HCT116 (cell line): ENCODE measurements around the gene SYNJ2. TPM values are rescaled to one million over a fixed set of nuclear protein-coding genes. Genes with fewer than 3 reads are reported as not detected.

Experiments
- ATAC-seq: fragments of 200-7000 bp; cut with Tn5 transposase; 2 replicates; pipeline ENCODE4 v1.9.1; 2020; ENCODE audit warnings: mild to moderate bottlenecking, moderate library complexity
- BruUV-seq: library from RNA; stranded (reverse); fragments of 400-500 nt; replicated peaks from 2 replicates; lab custom pipeline; 2021; lab: Mats Ljungman, UMichigan
- CTCF ChIA-PET: fragments of 300-600 bp; sonication (Branson Sonifier 250); formaldehyde crosslinking; loops from one replicate; lab custom pipeline; 2021; ENCODE audit warnings: antibody characterized with exemption; lab: Charles Lee
- POLR2A ChIA-PET: fragments of 300-600, 350-600 bp; sonication (Branson Sonifier 250); formaldehyde crosslinking; loops from one replicate; lab custom pipeline; 2021; ENCODE audit warnings: antibody characterized with exemption; lab: Charles Lee
- RAD21 ChIA-PET, 2 experiments: fragments of 300-600 bp; sonication (Branson Sonifier 250); formaldehyde crosslinking; loops; one replicate each; lab custom pipeline; 2023; ENCODE audit warnings: low total read pairs in 2 of 2; ENCODE audit not compliant: uncharacterized antibody in 2 of 2, unreplicated experiment in 2 of 2, low non-redundant PET in 1 of 2; lab: Charles Lee
- DNase-seq: peaks from one replicate; pipeline ENCODE4 v3.0.0-alpha.2; 2010; ENCODE audit warnings: low read depth, low spot score
- H2AFZ ChIP-seq: fragments of 200-600 bp; shearing (Covaris generic), sonication (generic); 2 replicates; pipeline ENCODE4 v1.6.1; 2017; ENCODE audit warnings: low read depth, mixed run types, mixed read lengths, antibody characterized with exemption, low read length; ENCODE audit not compliant: poor library complexity, severe bottlenecking
- H3K27ac ChIP-seq: 2 replicates; pipeline ENCODE4 v1.5.1; 2012; ENCODE audit warnings: low read depth, low read length
- H3K27me3 ChIP-seq: fragments of 200-600 bp; sonication (generic); 2 replicates; pipeline ENCODE4 v1.6.1; 2016; ENCODE audit warnings: mixed run types, low read length, mixed read lengths; ENCODE audit not compliant: insufficient read depth
- H3K36me3 ChIP-seq, 2 experiments: fragments of 200-500 bp in 1 of 2; fragments of 200-600 bp in 1 of 2; sonication (Bioruptor generic) in 1 of 2; sonication (generic) in 1 of 2; 2 replicates each; pipeline versions ENCODE4 v1.5.1 to v1.6.1; 2014 to 2016; ENCODE audit warnings: low read length in 2 of 2, inconsistent platforms in 1 of 2, mixed read lengths in 1 of 2, mixed run types in 1 of 2; ENCODE audit not compliant: insufficient read depth in 2 of 2, control insufficient read depth in 1 of 2
- H3K4me1 ChIP-seq, 2 experiments: fragments of 200-600 bp in 1 of 2; sonication (generic) in 1 of 2; 2 replicates each; pipeline versions ENCODE4 v1.5.1 to v1.6.1; 2012 to 2017; ENCODE audit warnings: low read length in 2 of 2, inconsistent platforms in 1 of 2, mild to moderate bottlenecking in 1 of 2, mixed read lengths in 1 of 2, mixed run types in 1 of 2, moderate library complexity in 1 of 2; ENCODE audit not compliant: insufficient read depth in 2 of 2, control insufficient read depth in 1 of 2
- H3K4me2 ChIP-seq: fragments of 200-600 bp; sonication (generic); 2 replicates; pipeline ENCODE4 v1.6.1; 2017; ENCODE audit warnings: mixed run types, low read length, mixed read lengths
- H3K4me3 ChIP-seq, 2 experiments: fragments of 200-600 bp in 1 of 2; sonication (generic) in 1 of 2; replicated peaks in 1 of 2; 2 replicates each; pipeline ENCODE4 v1.5.1; 2011 to 2016; ENCODE audit warnings: low read length in 2 of 2, control low read depth in 1 of 2, low read depth in 1 of 2, mild to moderate bottlenecking in 1 of 2, mixed read lengths in 1 of 2, mixed run types in 1 of 2
- H3K79me2 ChIP-seq: fragments of 200-600 bp; sonication (generic); 2 replicates; pipeline ENCODE4 v1.6.1; 2017; ENCODE audit warnings: mild to moderate bottlenecking, mixed run types, low read length, moderate library complexity, mixed read lengths; ENCODE audit not compliant: insufficient read depth
- H3K9ac ChIP-seq: fragments of 200-600 bp; sonication (generic); 2 replicates; pipeline ENCODE4 v1.6.1; 2016; ENCODE audit warnings: low read length, mixed read lengths
- H3K9me2 ChIP-seq: fragments of 200-600 bp; sonication (generic), shearing (Covaris generic); 2 replicates; pipeline ENCODE4 v1.6.1; 2017; ENCODE audit warnings: mixed run types, mild to moderate bottlenecking, moderate library complexity; ENCODE audit not compliant: insufficient read depth
- H3K9me3 ChIP-seq, 2 experiments: fragments of 200-500 bp in 1 of 2; fragments of 200-600 bp in 1 of 2; sonication (Bioruptor generic) in 1 of 2; sonication (generic) in 1 of 2; 2 replicates each; pipeline ENCODE4 v1.6.1; 2014 to 2017; ENCODE audit warnings: low read length in 2 of 2, mixed read lengths in 2 of 2, inconsistent platforms in 1 of 2, low read depth in 1 of 2, mild to moderate bottlenecking in 1 of 2, mixed run types in 1 of 2, moderate library complexity in 1 of 2; ENCODE audit not compliant: control insufficient read depth in 1 of 2, insufficient read depth in 1 of 2
- H4K20me1 ChIP-seq: fragments of 200-600 bp; sonication (generic), shearing (Covaris generic); 2 replicates; pipeline ENCODE4 v1.6.1; 2017; ENCODE audit warnings: mixed run types, mild to moderate bottlenecking, moderate library complexity; ENCODE audit not compliant: insufficient read depth
- CEBPB ChIP-seq: IDR thresholded peaks from 2 replicates; pipeline ENCODE4 v1.6.1; 2012; ENCODE audit warnings: low read depth
- EGR1 ChIP-seq: IDR thresholded peaks from 2 replicates; pipeline ENCODE4 v1.6.1; 2012; ENCODE audit warnings: low read depth
- EZH2 ChIP-seq: fragments of 200-600 bp; sonication (generic); IDR thresholded peaks from 2 replicates; pipeline ENCODE4 v1.6.1; 2017; ENCODE audit warnings: antibody characterized with exemption, mixed run types
- JUND ChIP-seq: IDR thresholded peaks from 2 replicates; pipeline ENCODE4 v1.6.1; 2012
- POLR2AphosphoS5 ChIP-seq: IDR thresholded peaks from 2 replicates; pipeline ENCODE4 v1.6.1; 2011; ENCODE audit warnings: mild to moderate bottlenecking, low read depth, low read length, moderate library complexity
- RAD21 ChIP-seq: IDR thresholded peaks from 2 replicates; pipeline ENCODE4 v1.6.1; 2012; ENCODE audit warnings: low read depth, mild to moderate bottlenecking
- SIN3A ChIP-seq: IDR thresholded peaks from 2 replicates; pipeline ENCODE4 v1.6.1; 2012; ENCODE audit warnings: low read depth
- SRF ChIP-seq: IDR thresholded peaks from 2 replicates; pipeline ENCODE4 v1.6.1; 2012; ENCODE audit warnings: low read depth
- TCF7L2 ChIP-seq: IDR thresholded peaks from 2 replicates; pipeline ENCODE4 v1.7.0; 2011; ENCODE audit warnings: borderline replicate concordance, inconsistent platforms; ENCODE audit not compliant: insufficient read depth, insufficient read length; ENCODE audit errors: extremely low read depth
- YY1 ChIP-seq: IDR thresholded peaks from 2 replicates; pipeline ENCODE4 v1.6.1; 2011; ENCODE audit warnings: low read length, low read depth, moderate library complexity, mild to moderate bottlenecking; ENCODE audit not compliant: insufficient replicate concordance; ENCODE audit errors: extremely low read depth
- ZFX ChIP-seq: fragments of 450-650 bp; IDR thresholded peaks from 2 replicates; pipeline ENCODE4 v1.6.1; 2017
- intact Hi-C: fragments of 100-400 bp; cut with micrococcal nuclease; formaldehyde crosslinking; loops from 2 replicates; pipeline ENCODE4 v1.10.0; 2022
- total RNA-seq: library from RNA; stranded (reverse); gene quantifications from one replicate; pipeline ENCODE4 v1.2.1, GENCODE V29; 2021; ENCODE audit not compliant: unreplicated experiment
- TF ChIP-seq, protein P1 (sequence below): IDR thresholded peaks from 2 replicates; pipeline ENCODE4 v1.6.1; 2011; ENCODE audit warnings: mild to moderate bottlenecking, low read length, moderate library complexity; ENCODE audit not compliant: insufficient replicate concordance; ENCODE audit errors: extremely low read depth

The SYNJ2 gene
- total RNA-seq, 1 experiment from 2014 or later: 23.9 TPM

DNA sequence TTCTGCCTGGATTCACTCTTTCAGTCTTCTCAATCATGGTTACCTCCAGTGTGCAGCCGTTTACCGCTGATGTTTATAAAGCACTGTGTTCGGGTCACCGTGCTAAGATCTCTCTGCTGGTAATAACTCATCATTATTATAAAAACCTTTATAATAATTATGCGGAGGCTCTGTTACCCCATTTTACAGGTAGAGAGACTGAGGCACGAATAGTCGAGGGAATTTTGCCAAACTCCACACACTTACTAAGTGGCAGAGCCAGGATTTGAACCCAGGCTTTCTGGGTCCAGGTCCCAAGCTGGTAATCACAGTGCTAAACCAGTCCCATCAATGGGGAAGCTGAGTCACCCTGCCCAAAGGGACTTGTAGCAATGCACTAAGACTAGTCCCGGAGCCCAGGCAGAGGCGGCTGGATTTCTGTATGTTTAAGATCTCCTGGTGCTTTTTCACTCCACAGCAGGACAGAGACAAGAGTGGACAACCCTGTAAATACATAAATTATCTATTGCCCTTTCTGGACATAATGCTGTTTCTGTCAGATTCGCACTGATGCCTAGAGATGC, 48.1 kb downstream of the SYNJ2 start:
- H3K9me3 ChIP-seq: no peaks in the 10 kb centered on the region
- no peak for DNase-seq
- no peak for ATAC-seq
- no peaks in the 10 kb centered on the region for H4K20me1 ChIP-seq
- RAD21 ChIA-PET: interaction anchor here in 1 of 2 experiments (0.7 kb wide), 1 partner anchor 93 kb away, joined by 3 read pairs; no protein-coding TSS in a partner anchor
- no peaks in the 10 kb centered on the region for H3K27me3 ChIP-seq
- BruUV-seq: no TSS peak
- TF ChIP-seq RAD21 (no peak), CEBPB (no peak), POLR2AphosphoS5 (no peak), TCF7L2 (no peak), JUND (no peak), SRF (no peak), YY1 (no peak), ZFX (no peak), EGR1 (no peak), SIN3A (no peak), EZH2 (no peak)
- TF ChIP-seq, protein P1, sequence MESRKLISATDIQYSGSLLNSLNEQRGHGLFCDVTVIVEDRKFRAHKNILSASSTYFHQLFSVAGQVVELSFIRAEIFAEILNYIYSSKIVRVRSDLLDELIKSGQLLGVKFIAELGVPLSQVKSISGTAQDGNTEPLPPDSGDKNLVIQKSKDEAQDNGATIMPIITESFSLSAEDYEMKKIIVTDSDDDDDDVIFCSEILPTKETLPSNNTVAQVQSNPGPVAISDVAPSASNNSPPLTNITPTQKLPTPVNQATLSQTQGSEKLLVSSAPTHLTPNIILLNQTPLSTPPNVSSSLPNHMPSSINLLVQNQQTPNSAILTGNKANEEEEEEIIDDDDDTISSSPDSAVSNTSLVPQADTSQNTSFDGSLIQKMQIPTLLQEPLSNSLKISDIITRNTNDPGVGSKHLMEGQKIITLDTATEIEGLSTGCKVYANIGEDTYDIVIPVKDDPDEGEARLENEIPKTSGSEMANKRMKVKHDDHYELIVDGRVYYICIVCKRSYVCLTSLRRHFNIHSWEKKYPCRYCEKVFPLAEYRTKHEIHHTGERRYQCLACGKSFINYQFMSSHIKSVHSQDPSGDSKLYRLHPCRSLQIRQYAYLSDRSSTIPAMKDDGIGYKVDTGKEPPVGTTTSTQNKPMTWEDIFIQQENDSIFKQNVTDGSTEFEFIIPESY: no peak
- H3K36me3 ChIP-seq: peaks cover 0 to 18% of the 10 kb centered on the region in 2 experiments; a peak in 1 of 4 replicates
- POLR2A ChIA-PET: no interaction called here
- no peak overlapping the region for H3K27ac ChIP-seq
- CTCF ChIA-PET: interaction anchor here (0.9 kb wide), 1 partner anchor 715 kb away, joined by 3 read pairs; no protein-coding TSS in a partner anchor
- no peak overlapping the region for H2AFZ ChIP-seq
- no peak overlapping the region for H3K4me3 ChIP-seq
- no peak overlapping the region for H3K4me2 ChIP-seq
- H3K4me1 ChIP-seq: peaks cover 44 to 65% of the 10 kb centered on the region in 2 experiments
- H3K79me2 ChIP-seq: peaks cover 5% of the 10 kb centered on the region; the same call in 1 of the 2 replicates
- H3K9ac ChIP-seq: no peak overlapping the region
- intact Hi-C loops: no loop called here
- H3K9me2 ChIP-seq: no peaks in the 10 kb centered on the region
